ENCODE data around the gene POGZ. TPM values are rescaled to one million over a fixed set of nuclear protein-coding genes. Genes with fewer than 3 reads are reported as not detected.

The POGZ gene
- total and polyA plus RNA-seq, 2 of the 13 experiments (the other 11 are each of a cell fraction or from before 2014, with no cell fraction given) = 15.3 to 45.6 TPM

DNA sequence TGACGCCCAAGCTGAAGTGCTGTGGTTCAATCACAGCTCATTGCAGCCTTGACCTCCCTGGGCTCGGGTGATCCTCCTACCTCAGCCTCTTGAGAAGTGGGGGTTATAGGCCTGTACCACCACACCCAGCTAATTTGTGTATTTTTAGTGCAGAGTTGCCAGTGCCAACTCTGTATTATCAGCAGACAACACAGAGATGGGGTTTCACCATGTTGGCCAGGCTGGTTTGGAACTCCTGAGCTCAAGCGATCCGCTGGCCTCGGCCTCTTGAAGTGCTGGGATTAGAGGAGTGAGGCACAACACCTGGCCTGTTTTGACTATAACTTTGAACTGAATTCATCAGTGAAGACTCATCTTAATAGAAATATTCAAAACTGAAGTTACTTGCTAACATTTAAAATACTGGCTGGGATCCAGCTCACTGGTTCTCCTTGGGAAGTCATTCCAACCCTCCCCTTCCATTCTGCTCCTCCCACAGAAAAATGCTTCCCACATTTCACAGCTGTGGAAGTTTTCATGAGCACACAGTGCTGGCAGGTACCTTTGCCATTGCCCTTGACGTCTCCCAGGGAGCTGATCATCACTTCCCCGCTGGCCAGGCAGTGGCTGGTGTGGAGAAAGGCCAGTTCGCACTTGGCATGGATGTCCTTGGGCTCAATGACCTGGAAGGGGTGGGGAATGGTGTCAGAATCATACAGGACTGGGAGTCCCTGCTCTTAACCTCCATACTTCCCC is 91.5 kb downstream of the POGZ start (continued):
- TF ChIP-seq, protein P1, sequence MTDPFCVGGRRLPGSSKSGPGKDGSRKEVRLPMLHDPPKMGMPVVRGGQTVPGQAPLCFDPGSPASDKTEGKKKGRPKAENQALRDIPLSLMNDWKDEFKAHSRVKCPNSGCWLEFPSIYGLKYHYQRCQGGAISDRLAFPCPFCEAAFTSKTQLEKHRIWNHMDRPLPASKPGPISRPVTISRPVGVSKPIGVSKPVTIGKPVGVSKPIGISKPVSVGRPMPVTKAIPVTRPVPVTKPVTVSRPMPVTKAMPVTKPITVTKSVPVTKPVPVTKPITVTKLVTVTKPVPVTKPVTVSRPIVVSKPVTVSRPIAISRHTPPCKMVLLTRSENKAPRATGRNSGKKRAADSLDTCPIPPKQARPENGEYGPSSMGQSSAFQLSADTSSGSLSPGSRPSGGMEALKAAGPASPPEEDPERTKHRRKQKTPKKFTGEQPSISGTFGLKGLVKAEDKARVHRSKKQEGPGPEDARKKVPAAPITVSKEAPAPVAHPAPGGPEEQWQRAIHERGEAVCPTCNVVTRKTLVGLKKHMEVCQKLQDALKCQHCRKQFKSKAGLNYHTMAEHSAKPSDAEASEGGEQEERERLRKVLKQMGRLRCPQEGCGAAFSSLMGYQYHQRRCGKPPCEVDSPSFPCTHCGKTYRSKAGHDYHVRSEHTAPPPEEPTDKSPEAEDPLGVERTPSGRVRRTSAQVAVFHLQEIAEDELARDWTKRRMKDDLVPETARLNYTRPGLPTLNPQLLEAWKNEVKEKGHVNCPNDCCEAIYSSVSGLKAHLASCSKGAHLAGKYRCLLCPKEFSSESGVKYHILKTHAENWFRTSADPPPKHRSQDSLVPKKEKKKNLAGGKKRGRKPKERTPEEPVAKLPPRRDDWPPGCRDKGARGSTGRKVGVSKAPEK (CRISPR knock-in tag; IDR thresholded peaks at IDR 0.05; ENCODE audit: borderline replicate concordance) = no peak
- TF ChIP-seq ZNF749 (CRISPR knock-in tag; IDR thresholded peaks at IDR 0.05; ENCODE audit: borderline replicate concordance) (no peak), RARA (CRISPR knock-in tag; IDR thresholded peaks at IDR 0.05) (no peak), ZNF883 (CRISPR knock-in tag; IDR thresholded peaks at IDR 0.05; ENCODE audit: not compliant biosample characterization) (no peak), ZNF180 (CRISPR knock-in tag; IDR thresholded peaks at IDR 0.05; ENCODE audit: borderline replicate concordance, low read depth) (no peak), CBX1 (IDR thresholded peaks at IDR 0.05; ENCODE audit: low read depth) (no peak)
- TF ChIP-seq, protein P2, sequence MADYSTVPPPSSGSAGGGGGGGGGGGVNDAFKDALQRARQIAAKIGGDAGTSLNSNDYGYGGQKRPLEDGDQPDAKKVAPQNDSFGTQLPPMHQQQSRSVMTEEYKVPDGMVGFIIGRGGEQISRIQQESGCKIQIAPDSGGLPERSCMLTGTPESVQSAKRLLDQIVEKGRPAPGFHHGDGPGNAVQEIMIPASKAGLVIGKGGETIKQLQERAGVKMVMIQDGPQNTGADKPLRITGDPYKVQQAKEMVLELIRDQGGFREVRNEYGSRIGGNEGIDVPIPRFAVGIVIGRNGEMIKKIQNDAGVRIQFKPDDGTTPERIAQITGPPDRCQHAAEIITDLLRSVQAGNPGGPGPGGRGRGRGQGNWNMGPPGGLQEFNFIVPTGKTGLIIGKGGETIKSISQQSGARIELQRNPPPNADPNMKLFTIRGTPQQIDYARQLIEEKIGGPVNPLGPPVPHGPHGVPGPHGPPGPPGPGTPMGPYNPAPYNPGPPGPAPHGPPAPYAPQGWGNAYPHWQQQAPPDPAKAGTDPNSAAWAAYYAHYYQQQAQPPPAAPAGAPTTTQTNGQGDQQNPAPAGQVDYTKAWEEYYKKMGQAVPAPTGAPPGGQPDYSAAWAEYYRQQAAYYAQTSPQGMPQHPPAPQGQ (CRISPR knock-in tag; IDR thresholded peaks at IDR 0.05; ENCODE audit: borderline replicate concordance) = no peak

All from HepG2 (cell line).